GM23248 (cell line): ENCODE measurements around the gene FOSL1.

Experiments
- EZH2 ChIP-seq: fragments of 200-600 bp; sonication (generic); IDR thresholded peaks from 2 replicates; pipeline ENCODE4 v1.6.1; 2018; ENCODE audit warnings: antibody characterized with exemption, mild to moderate bottlenecking; ENCODE audit not compliant: insufficient read depth, poor library complexity, severe bottlenecking
- EZH2phosphoT487 ChIP-seq: fragments of 200-600 bp; sonication (generic); IDR thresholded peaks from 2 replicates; pipeline ENCODE4 v1.6.1; 2018; ENCODE audit warnings: antibody characterized with exemption, moderate library complexity, mild to moderate bottlenecking, low read depth; ENCODE audit not compliant: insufficient read depth

DNA sequence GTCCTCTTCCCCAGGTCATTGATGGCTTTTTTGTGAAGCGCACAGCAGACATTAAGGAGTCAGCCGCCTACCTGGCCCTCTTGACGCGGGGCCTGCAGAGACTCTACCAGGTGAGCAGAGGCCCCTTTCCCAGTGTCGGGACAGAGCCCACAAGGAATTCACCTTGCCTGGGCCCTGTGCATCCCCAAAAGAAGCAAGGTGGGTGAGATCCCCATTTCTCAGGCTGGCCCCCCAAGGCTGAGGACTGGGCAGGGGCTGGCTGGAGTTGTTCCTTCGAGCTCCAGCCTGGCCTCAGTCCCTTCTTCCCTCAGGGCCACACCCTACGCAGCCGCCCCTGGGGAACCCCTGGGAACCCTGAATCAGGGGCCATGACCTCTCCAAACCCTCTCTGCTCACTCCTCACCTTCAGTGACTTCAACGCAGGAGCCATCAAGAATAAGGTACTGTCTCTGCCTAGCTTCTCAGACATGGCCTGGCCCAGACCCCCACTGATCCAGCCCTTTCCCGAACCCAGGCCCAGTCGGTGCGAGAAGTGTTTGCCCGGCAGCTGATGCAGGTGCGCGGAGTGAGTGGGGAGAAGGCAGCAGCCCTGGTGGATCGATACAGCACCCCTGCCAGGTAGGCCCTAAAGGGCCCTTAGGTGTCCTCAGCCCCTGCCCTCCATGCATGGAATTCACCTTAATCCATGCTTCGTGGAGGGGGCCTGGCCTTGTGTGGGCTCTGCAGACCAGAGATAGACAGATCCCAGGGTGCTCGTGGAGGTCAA, 35.3 kb downstream of the FOSL1 start:
- TF ChIP-seq EZH2 = no peak
- no peak for TF ChIP-seq EZH2phosphoT487
